HFFc6 (cell line): Measurements from ENCODE around the gene MROH2B. TPM values are rescaled to one million over a fixed set of nuclear protein-coding genes. Genes with fewer than 3 reads are reported as not detected.

Experiments used
- DNase-seq: peaks from one replicate; pipeline ENCODE4 v3.0.0-alpha.2; 2018
- H3K27ac Mint-ChIP-seq: 2 replicates; pipeline ENCODE4 v1.8.0; 2020; ENCODE audit warnings: mild to moderate bottlenecking, mixed read lengths
- H3K27me3 Mint-ChIP-seq: 2 replicates; pipeline ENCODE4 v1.8.0; 2021; ENCODE audit warnings: mild to moderate bottlenecking, moderate library complexity, mixed read lengths; ENCODE audit not compliant: insufficient read depth
- H3K36me3 Mint-ChIP-seq: 2 replicates; pipeline ENCODE4 v1.8.0; 2021; ENCODE audit warnings: low read depth, mixed read lengths
- H3K4me1 Mint-ChIP-seq: 2 replicates; pipeline ENCODE4 v1.8.0; 2020; ENCODE audit warnings: low read depth, mixed read lengths
- H3K4me3 Mint-ChIP-seq: 2 replicates; pipeline ENCODE4 v1.8.0; 2020; ENCODE audit warnings: mild to moderate bottlenecking, moderate library complexity, mixed read lengths
- H3K9me3 Mint-ChIP-seq: 2 replicates; pipeline ENCODE4 v1.8.0; 2020; ENCODE audit warnings: mild to moderate bottlenecking, mixed read lengths
- CTCF ChIP-seq: fragments of 200-600 bp; sonication (generic); IDR thresholded peaks from 2 replicates; pipeline ENCODE4 v1.5.0; 2021; ENCODE audit warnings: antibody characterized with exemption, mild to moderate bottlenecking
- total RNA-seq, 6 experiments: library from RNA; stranded (reverse); fragmentation: NEBNext Ultra II Directional; extraction: Animal tissue kit (Norgen Biotek cat#: 25700); gene quantifications; 2 replicates in 1 of 6; 3 replicates in 5 of 6; pipeline ENCODE4 v1.2.3, GENCODE V29; 2021

MROH2B gene
- total RNA-seq, 6 experiments from 2014 or later, result not detected

GRCh38 chr5:40973364-40974004, 97.7 kb downstream of the MROH2B start:
- Mint-ChIP-seq H3K36me3 (no peaks in the 10 kb centered on the region), H3K27ac (no peak overlapping the region), H3K4me1 (no peaks in the 10 kb centered on the region; the same call in 1 of the 2 replicates), H3K9me3 (no peaks in the 10 kb centered on the region), H3K4me3 (no peak overlapping the region), H3K27me3 (no peaks in the 10 kb centered on the region; the same call in 1 of the 2 replicates)
- no peak for DNase-seq
- no peak for TF ChIP-seq CTCF

GRCh38 chr5:40972434-40972833, 98.7 kb downstream of the MROH2B start:
- Mint-ChIP-seq H3K36me3 (no peaks in the 10 kb centered on the region), H3K4me1 (no peaks in the 10 kb centered on the region; the same call in 1 of the 2 replicates), H3K4me3 (no peak overlapping the region), H3K27ac (no peak overlapping the region), H3K27me3 (no peaks in the 10 kb centered on the region; the same call in 1 of the 2 replicates), H3K9me3 (no peaks in the 10 kb centered on the region)
- no peak for TF ChIP-seq CTCF
- DNase-seq, result no peak

GRCh38 chr5:40962207-40962955, 108.8 kb downstream of the MROH2B start:
- Mint-ChIP-seq H3K27me3 (no peaks in the 10 kb centered on the region; the same call in none of the 2 replicates), H3K27ac (no peak overlapping the region), H3K36me3 (peaks cover 8% of the 10 kb centered on the region; the same call in 1 of the 2 replicates), H3K4me1 (peaks cover 20% of the 10 kb centered on the region; the same call in 1 of the 2 replicates), H3K9me3 (peaks cover 14% of the 10 kb centered on the region), H3K4me3 (no peak overlapping the region)
- DNase-seq, result no peak
- no peak for TF ChIP-seq CTCF

- Mint-ChIP-seq H3K36me3 (peaks cover 8% of the 10 kb centered on the region; the same call in 1 of the 2 replicates), H3K27ac (no peak overlapping the region), H3K4me1 (peaks cover 20% of the 10 kb centered on the region; the same call in 1 of the 2 replicates), H3K4me3 (no peak overlapping the region), H3K9me3 (peaks cover 14% of the 10 kb centered on the region), H3K27me3 (no peaks in the 10 kb centered on the region; the same call in none of the 2 replicates)
- no peak for TF ChIP-seq CTCF
- no peak for DNase-seq
Measured at GRCh38 chr5:40960037-40960436, 111.1 kb downstream of the MROH2B start.

GRCh38 chr5:40958811-40959210, 112.3 kb downstream of the MROH2B start:
- no peak for DNase-seq
- H3K36me3 Mint-ChIP-seq, result peaks cover 8% of the 10 kb centered on the region; the same call in 1 of the 2 replicates
- no peak for TF ChIP-seq CTCF
- no peak overlapping the region for H3K27ac Mint-ChIP-seq
- H3K4me1 Mint-ChIP-seq, result peaks cover 20% of the 10 kb centered on the region; the same call in 1 of the 2 replicates
- no peak overlapping the region for H3K4me3 Mint-ChIP-seq
- no peaks in the 10 kb centered on the region; the same call in none of the 2 replicates for H3K27me3 Mint-ChIP-seq
- peaks cover 14% of the 10 kb centered on the region for H3K9me3 Mint-ChIP-seq
